H1 (cell line): ENCODE measurements around the gene GP1BB. TPM values are rescaled to one million over a fixed set of nuclear protein-coding genes. Genes with fewer than 3 reads are reported as not detected.

Experiments
- CTCF ChIA-PET: fragments of 300-600 bp; sonication (Branson Sonifier 250); formaldehyde crosslinking; loops from one replicate; lab custom pipeline; 2021; ENCODE audit not compliant: partially characterized antibody; lab: Charles Lee
- POLR2A ChIA-PET: fragments of 300-600 bp; sonication (Branson Sonifier 250); formaldehyde crosslinking; loops from one replicate; lab custom pipeline; 2021; ENCODE audit warnings: inconsistent platforms; ENCODE audit not compliant: partially characterized antibody; lab: Charles Lee
- DNase-seq, 2 experiments: peaks; one replicate each; pipeline versions ENCODE4 v3.0.0 to v3.0.0-alpha.2; 2010 to 2022; ENCODE audit warnings: low spot score in 2 of 2, low read depth in 1 of 2, mixed read lengths in 1 of 2
- FAIRE-seq: peaks from 2 replicates; lab custom pipeline; 2011; peaks lifted over from hg19 to GRCh38; lab: Jason Lieb, UNC
- H2AFZ ChIP-seq: 2 replicates; pipeline ENCODE4 v1.8.1; 2012; ENCODE audit warnings: low read length, inconsistent platforms
- H2AK5ac ChIP-seq: 2 replicates; pipeline ENCODE4 v1.6.1; 2013; ENCODE audit warnings: low read depth, low read length
- H2BK120ac ChIP-seq: replicated peaks from 2 replicates; pipeline ENCODE3; 2013; ENCODE audit warnings: low read depth, low read length, inconsistent platforms
- H2BK12ac ChIP-seq: 2 replicates; pipeline ENCODE4 v1.6.1; 2013; ENCODE audit warnings: low read depth, low read length
- H2BK15ac ChIP-seq: 2 replicates; pipeline ENCODE4 v1.6.1; 2013; ENCODE audit warnings: low read length
- H2BK20ac ChIP-seq: 2 replicates; pipeline ENCODE4 v1.6.1; 2013; ENCODE audit warnings: low read length
- H2BK5ac ChIP-seq: 2 replicates; pipeline ENCODE4 v1.6.1; 2013; ENCODE audit warnings: low read depth, low read length
- H3K14ac ChIP-seq: 2 replicates; pipeline ENCODE4 v1.6.1; 2013; ENCODE audit warnings: inconsistent platforms; ENCODE audit not compliant: insufficient read length
- H3K18ac ChIP-seq: 2 replicates; pipeline ENCODE4 v1.6.1; 2013; ENCODE audit warnings: low read length; ENCODE audit errors: extremely low read depth
- H3K23ac ChIP-seq: 2 replicates; pipeline ENCODE4 v1.6.1; 2013; ENCODE audit warnings: inconsistent platforms; ENCODE audit not compliant: insufficient read length
- H3K23me2 ChIP-seq: 2 replicates; pipeline ENCODE4 v1.6.1; 2013; ENCODE audit warnings: low read depth, low read length
- H3K27ac ChIP-seq: 2 replicates; pipeline ENCODE4 v1.6.1; 2011; ENCODE audit warnings: low read depth, low read length, inconsistent platforms
- H3K27me3 ChIP-seq, 4 experiments: replicated peaks in 1 of 4; 1 replicate in 1 of 4; 2 replicates in 3 of 4; pipeline versions ENCODE4 v1.6.1 to v1.8.1; 2011 to 2013; ENCODE audit warnings: low read length in 3 of 4, mild to moderate bottlenecking in 3 of 4, inconsistent platforms in 2 of 4, mixed read lengths in 2 of 4, moderate library complexity in 1 of 4; ENCODE audit not compliant: control insufficient read depth in 3 of 4, insufficient read depth in 3 of 4; ENCODE audit errors: extremely low read depth in 1 of 4
- H3K36me3 ChIP-seq, 4 experiments: 2 replicates each; pipeline versions ENCODE4 v1.6.1 to v1.8.1; 2011 to 2013; ENCODE audit warnings: mild to moderate bottlenecking in 4 of 4, low read length in 3 of 4, moderate library complexity in 2 of 4, control low read depth in 1 of 4, inconsistent platforms in 1 of 4; ENCODE audit not compliant: insufficient read depth in 4 of 4, control insufficient read depth in 2 of 4
- H3K4ac ChIP-seq: replicated peaks from 2 replicates; pipeline ENCODE3; 2013; ENCODE audit warnings: low read length, low read depth, mixed read lengths, inconsistent platforms; ENCODE audit not compliant: insufficient read length
- H3K4me1 ChIP-seq, 4 experiments: replicated peaks in 1 of 4; 1 replicate in 1 of 4; 2 replicates in 3 of 4; pipeline versions ENCODE4 v1.6.1 to v1.8.1; 2011 to 2013; ENCODE audit warnings: low read length in 3 of 4, inconsistent platforms in 2 of 4, mixed read lengths in 1 of 4; ENCODE audit not compliant: insufficient read depth in 4 of 4, control insufficient read depth in 3 of 4
- H3K4me2 ChIP-seq, 2 experiments: 2 replicates each; pipeline versions ENCODE4 v1.6.1 to v1.8.1; 2011 to 2013; ENCODE audit warnings: low read depth in 2 of 2, low read length in 2 of 2, control low read depth in 1 of 2, inconsistent platforms in 1 of 2, mild to moderate bottlenecking in 1 of 2; ENCODE audit not compliant: insufficient read depth in 1 of 2
- H3K4me3 ChIP-seq, 4 experiments: fragments of 200-600, 300-600 bp in 1 of 4; sonication (generic), shearing (Covaris generic), sonication (Bioruptor Twin) in 1 of 4; 2 replicates each; pipeline versions ENCODE4 v1.5.1 to v1.8.1; 2011 to 2016; ENCODE audit warnings: low read length in 4 of 4, low read depth in 3 of 4, control low read depth in 2 of 4, inconsistent platforms in 2 of 4, mild to moderate bottlenecking in 2 of 4, mixed read lengths in 1 of 4, moderate library complexity in 1 of 4; ENCODE audit not compliant: insufficient read depth in 2 of 4; ENCODE audit errors: extremely low read depth in 1 of 4
- H3K56ac ChIP-seq: replicated peaks from 2 replicates; pipeline ENCODE3; 2013; ENCODE audit warnings: low read depth, mild to moderate bottlenecking, mixed read lengths, low read length, inconsistent platforms; ENCODE audit not compliant: insufficient read length
- H3K79me1 ChIP-seq: 2 replicates; pipeline ENCODE4 v1.6.1; 2013; ENCODE audit warnings: low read depth, low read length, control low read depth
- H3K79me2 ChIP-seq, 2 experiments: 2 replicates each; pipeline versions ENCODE4 v1.6.1 to v1.8.1; 2012 to 2013; ENCODE audit warnings: low read length in 2 of 2, mild to moderate bottlenecking in 2 of 2, inconsistent platforms in 1 of 2; ENCODE audit not compliant: insufficient read depth in 2 of 2, control insufficient read depth in 1 of 2
- H3K9ac ChIP-seq, 4 experiments: replicated peaks in 1 of 4; 1 replicate in 1 of 4; 2 replicates in 3 of 4; pipeline versions ENCODE4 v1.6.1 to v1.8.1; 2011 to 2013; ENCODE audit warnings: low read depth in 3 of 4, low read length in 3 of 4, control low read depth in 2 of 4, mild to moderate bottlenecking in 2 of 4, moderate library complexity in 2 of 4, inconsistent platforms in 1 of 4; ENCODE audit errors: extremely low read depth in 1 of 4
- H3K9me3 ChIP-seq, 2 experiments: 2 replicates each; pipeline versions ENCODE4 v1.6.1 to v1.8.1; 2012 to 2013; ENCODE audit warnings: mild to moderate bottlenecking in 2 of 2, moderate library complexity in 2 of 2, control low read depth in 1 of 2, inconsistent platforms in 1 of 2, low read depth in 1 of 2, low read length in 1 of 2, mixed read lengths in 1 of 2; ENCODE audit not compliant: insufficient read depth in 2 of 2
- H4K20me1 ChIP-seq, 2 experiments: replicated peaks in 1 of 2; 2 replicates each; pipeline versions ENCODE3 to v1.8.1; 2011 to 2013; ENCODE audit warnings: inconsistent platforms in 2 of 2, low read length in 2 of 2, mild to moderate bottlenecking in 1 of 2; ENCODE audit not compliant: insufficient read depth in 2 of 2, control insufficient read depth in 1 of 2
- H4K5ac ChIP-seq: 2 replicates; pipeline ENCODE4 v1.6.1; 2013; ENCODE audit warnings: low read length, low read depth, mixed read lengths, inconsistent platforms; ENCODE audit not compliant: insufficient read length
- H4K8ac ChIP-seq: 2 replicates; pipeline ENCODE4 v1.8.0; 2013; ENCODE audit warnings: mild to moderate bottlenecking, moderate library complexity, low read length, inconsistent platforms; ENCODE audit not compliant: insufficient read depth; ENCODE audit errors: extremely low read depth
- H4K91ac ChIP-seq: replicated peaks from 2 replicates; pipeline ENCODE3; 2013; ENCODE audit warnings: low read length, mixed read lengths, inconsistent platforms; ENCODE audit not compliant: insufficient read length
- CBX8 ChIP-seq: fragments of 300-800, 300-1000 bp; sonication (generic); IDR thresholded peaks from 2 replicates; pipeline ENCODE4 v1.7.1; 2016; ENCODE audit warnings: low read depth, low read length, borderline replicate concordance
- CEBPB ChIP-seq: IDR thresholded peaks from 2 replicates; pipeline ENCODE4 v1.6.1; 2012; ENCODE audit warnings: low read depth, low read length
- CREB1 ChIP-seq: IDR thresholded peaks from 2 replicates; pipeline ENCODE4 v1.6.1; 2012; ENCODE audit warnings: inconsistent platforms
- FOSL1 ChIP-seq: IDR thresholded peaks from 2 replicates; pipeline ENCODE4 v1.6.1; 2011; ENCODE audit warnings: mild to moderate bottlenecking, low read depth, low read length, moderate library complexity; ENCODE audit not compliant: insufficient read depth
- GABPA ChIP-seq: IDR thresholded peaks from 2 replicates; pipeline ENCODE4 v1.6.1; 2011; ENCODE audit warnings: mild to moderate bottlenecking, low read length, moderate library complexity, borderline replicate concordance; ENCODE audit not compliant: insufficient read depth
- HDAC6 ChIP-seq: IDR thresholded peaks from one replicate; pipeline ENCODE4 v1.7.1; 2012; ENCODE audit warnings: low read depth, mild to moderate bottlenecking, inconsistent platforms, low read length, moderate library complexity
- KDM1A ChIP-seq: fragments of 200-600, 300-600 bp; sonication (generic); IDR thresholded peaks from 2 replicates; pipeline ENCODE4 v1.7.1; 2016; ENCODE audit warnings: mild to moderate bottlenecking, low read length, borderline replicate concordance
- MAFK ChIP-seq: IDR thresholded peaks from 2 replicates; pipeline ENCODE4 v1.6.1; 2012; ENCODE audit warnings: low read depth, mild to moderate bottlenecking, improper control_type of control experiment, low read length
- SIX5 ChIP-seq: IDR thresholded peaks from 2 replicates; pipeline ENCODE4 v1.6.1; 2011; ENCODE audit warnings: mild to moderate bottlenecking, low read depth, low read length
- SP1 ChIP-seq: IDR thresholded peaks from 2 replicates; pipeline ENCODE4 v1.6.1; 2011; ENCODE audit warnings: low read depth, low read length
- TAF7 ChIP-seq: optimal IDR thresholded peaks from 2 replicates; pipeline ENCODE3; 2011; ENCODE audit warnings: low read depth, mild to moderate bottlenecking, inconsistent platforms, low read length, moderate library complexity, borderline replicate concordance
- YY1 ChIP-seq: IDR thresholded peaks from 2 replicates; pipeline ENCODE4 v1.6.1; 2011; ENCODE audit warnings: low read depth, mild to moderate bottlenecking, low read length
- whole genome bisulfite sequencing, 2 experiments: shearing (Covaris generic) in 1 of 2; methylation state at CpG; one replicate each; pipeline versions ENCODE4 v1.1.6 to v1.1.7; 2013 to 2015; ENCODE audit warnings: low lambda C conversion rate in 2 of 2, mixed read lengths in 2 of 2, inconsistent platforms in 1 of 2, low coverage in 1 of 2, missing lambda C conversion rate in 1 of 2; ENCODE audit not compliant: insufficient replicate concordance in 2 of 2, insufficient coverage in 1 of 2, insufficient read length in 1 of 2; ENCODE audit errors: extremely low coverage in 1 of 2, missing lambda C conversion rate in 1 of 2; 5-methylcytosine and 5-hydroxymethylcytosine counted together
- polyA plus RNA-seq, 7 experiments: library from polyadenylated mRNA; depleted of rRNA in 3 of 7; stranded (reverse) in 5 of 7; unstranded in 2 of 7; fragments of >200 nt in 5 of 7; fragments of 200-250 nt in 2 of 7; gene quantifications; 1 replicate in 5 of 7; 2 replicates in 1 of 7; 4 replicates in 1 of 7; pipeline versions ENCODE4 v1.2.1 to v1.2.3, GENCODE V29; 2011 to 2013; ENCODE audit warnings: missing spikeins in 2 of 7, mixed read lengths in 2 of 7
- total RNA-seq: library from RNA; stranded (reverse); fragmentation: NEBNext Ultra II Directional; extraction: Animal tissue kit (Norgen Biotek cat#: 25700); gene quantifications from 2 replicates; pipeline ENCODE4 v1.2.1, GENCODE V29; 2021
- TF ChIP-seq, protein P1 (sequence below): IDR thresholded peaks from 2 replicates; pipeline ENCODE4 v1.6.1; 2012; ENCODE audit warnings: inconsistent platforms

Gene GP1BB
- total and polyA plus RNA-seq, 2 of the 8 experiments (the other 6 are each of a cell fraction or from before 2014, with no cell fraction given), result 0.36 TPM; not detected in 1

GRCh38 chr22:19731361-19732135 lies 8.2 kb downstream of the GP1BB start:
- H4K8ac ChIP-seq, result no peak overlapping the region
- H3K27ac ChIP-seq, result no peak overlapping the region
- H3K56ac ChIP-seq, result no peak overlapping the region
- TF ChIP-seq CBX8 (no peak), FOSL1 (no peak), SIX5 (no peak), HDAC6 (no peak), GABPA (no peak), CEBPB (no peak), MAFK (no peak), SP1 (no peak), YY1 (no peak), KDM1A (no peak), CREB1 (no peak), TAF7 (no peak)
- TF ChIP-seq, protein P1, sequence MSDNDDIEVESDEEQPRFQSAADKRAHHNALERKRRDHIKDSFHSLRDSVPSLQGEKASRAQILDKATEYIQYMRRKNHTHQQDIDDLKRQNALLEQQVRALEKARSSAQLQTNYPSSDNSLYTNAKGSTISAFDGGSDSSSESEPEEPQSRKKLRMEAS, result no peak

More at GRCh38 chr22:19731361-19732135, 8.2 kb downstream of the GP1BB start:
- H3K4me3 ChIP-seq, result peak overlapping the region in 1 of 4 experiments; percentile 49; a peak in 1 of 8 replicates
- H2BK120ac ChIP-seq, result no peak overlapping the region
- no peak overlapping the region for H4K91ac ChIP-seq
- no peaks in the 10 kb centered on the region for H3K23me2 ChIP-seq
- H2BK12ac ChIP-seq, result no peak overlapping the region
- H3K9me3 ChIP-seq, result no peaks in the 10 kb centered on the region
- H3K79me2 ChIP-seq, result no peaks in the 10 kb centered on the region
- 88% methylated on average over 16 of the region's 21 CpGs; no CpG with 5 or more reads in 1 of the 2 experiments for WGBS, 2 experiments
- H3K27me3 ChIP-seq, result peaks cover 15 to 38% (median 34%) of the 10 kb centered on the region in 4 experiments
- no peak overlapping the region for H3K9ac ChIP-seq
- H3K4me2 ChIP-seq, result 0 out of 4 replicates have a peak overlapping the region, but pooled peaks of 1 of the 2 experiments have one; percentile 79
- no peak overlapping the region for H3K18ac ChIP-seq
- no peak overlapping the region for H2BK20ac ChIP-seq
- FAIRE-seq (no peak), DNase-seq (no peak)
- H3K79me1 ChIP-seq, result no peaks in the 10 kb centered on the region
- no peak overlapping the region for H2BK5ac ChIP-seq
- CTCF ChIA-PET, result interaction anchor here (0.6 to 7.0 kb wide), 35 partner anchors 8 to 284 kb away, joined by 3 to 168 read pairs (median 8); partner anchors contain the start of genes GNB1L, GP1BB and RTL10
- no peak overlapping the region for H2AK5ac ChIP-seq
- no peak overlapping the region for H2AFZ ChIP-seq
- no peak overlapping the region for H3K4ac ChIP-seq
- H3K4me1 ChIP-seq, result peaks cover 0 to 9% (median 2%) of the 10 kb centered on the region in 4 experiments; a peak in 5 of 7 replicates
- no peak overlapping the region for H2BK15ac ChIP-seq
- H3K14ac ChIP-seq, result no peak overlapping the region
- H3K36me3 ChIP-seq, result no peaks in the 10 kb centered on the region
- no peak overlapping the region for H4K5ac ChIP-seq
- POLR2A ChIA-PET, result interaction anchor here (0.6 to 1.4 kb wide), 3 partner anchors 16 to 32 kb away, joined by 3 read pairs; no protein-coding TSS in a partner anchor
- peaks cover 0 to 11% of the 10 kb centered on the region in 2 experiments for H4K20me1 ChIP-seq
- H3K23ac ChIP-seq, result no peak overlapping the region
